Colonic mucosa (tissue), 4 donors: ENCODE data around the gene MEIKIN. TPM values are rescaled to one million over a fixed set of nuclear protein-coding genes. Genes with fewer than 3 reads are reported as not detected.

ENCODE experiments used
- DNase-seq: peaks from one replicate; pipeline ENCODE4 v3.0.0-alpha.2; 2020
- H3K27ac ChIP-seq: fragments of 200-600 bp; one replicate; pipeline ENCODE4 v1.8.0; 2021
- H3K27me3 ChIP-seq: fragments of 200-600 bp; one replicate; pipeline ENCODE4 v1.8.0; 2021
- H3K36me3 ChIP-seq: fragments of 200-600 bp; one replicate; pipeline ENCODE4 v1.8.0; 2021
- H3K4me1 ChIP-seq: fragments of 200-600 bp; one replicate; pipeline ENCODE4 v1.8.0; 2021; ENCODE audit warnings: mild to moderate bottlenecking
- H3K4me3 ChIP-seq: fragments of 200-600 bp; one replicate; pipeline ENCODE4 v1.8.0; 2021
- H3K9ac ChIP-seq, 2 donors: one replicate each; pipeline ENCODE4 v1.7.0; 2013; ENCODE audit warnings: control low read depth in 2 of 2, low read depth in 2 of 2, low read length in 2 of 2
- H3K9me3 ChIP-seq: fragments of 200-600 bp; one replicate; pipeline ENCODE4 v1.8.0; 2021
- intact Hi-C: fragments of 100-400 bp; cut with DNase I; formaldehyde crosslinking; loops from one replicate; pipeline ENCODE4 v1.14.1; 2022
- total RNA-seq, 2 donors: library from RNA; stranded (reverse); fragmentation: NEBNext Ultra II Directional in 1 of 2; extraction: Animal tissue kit (Norgen Biotek cat#: 25700) in 1 of 2; gene quantifications; one replicate each; pipeline ENCODE4 v1.2.1, GENCODE V29; 2021
- TF ChIP-seq, protein P1 (sequence below): fragments of 200-600 bp; IDR thresholded peaks from one replicate; pipeline ENCODE4 v1.8.0; 2022; ENCODE audit warnings: antibody characterized with exemption, mild to moderate bottlenecking
- donor health status: healthy.
- donor health status: DM: no; HTN: no; CAD: no.
- donor health status: DM: no; HTN: no; CAD: no.

The MEIKIN gene, protein sequence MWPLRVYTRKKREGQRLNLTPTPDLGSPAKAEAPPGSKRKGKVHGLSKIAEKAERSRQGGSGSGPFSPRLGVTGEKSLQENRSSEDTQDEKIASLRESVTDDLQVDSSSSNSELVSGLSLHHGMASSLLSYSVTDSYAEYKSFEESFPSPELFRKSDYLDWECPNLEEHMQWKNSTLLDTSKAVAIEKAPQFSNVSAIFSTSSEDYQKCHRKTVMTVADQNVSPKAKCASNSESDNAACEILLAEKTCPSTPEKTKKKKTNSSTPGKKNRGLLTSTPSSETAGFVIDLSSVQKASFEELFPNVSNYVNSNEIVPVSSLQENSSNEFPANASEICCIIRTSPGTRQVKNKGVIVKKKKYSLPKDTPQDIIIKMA
- total RNA-seq: not detected

DNA sequence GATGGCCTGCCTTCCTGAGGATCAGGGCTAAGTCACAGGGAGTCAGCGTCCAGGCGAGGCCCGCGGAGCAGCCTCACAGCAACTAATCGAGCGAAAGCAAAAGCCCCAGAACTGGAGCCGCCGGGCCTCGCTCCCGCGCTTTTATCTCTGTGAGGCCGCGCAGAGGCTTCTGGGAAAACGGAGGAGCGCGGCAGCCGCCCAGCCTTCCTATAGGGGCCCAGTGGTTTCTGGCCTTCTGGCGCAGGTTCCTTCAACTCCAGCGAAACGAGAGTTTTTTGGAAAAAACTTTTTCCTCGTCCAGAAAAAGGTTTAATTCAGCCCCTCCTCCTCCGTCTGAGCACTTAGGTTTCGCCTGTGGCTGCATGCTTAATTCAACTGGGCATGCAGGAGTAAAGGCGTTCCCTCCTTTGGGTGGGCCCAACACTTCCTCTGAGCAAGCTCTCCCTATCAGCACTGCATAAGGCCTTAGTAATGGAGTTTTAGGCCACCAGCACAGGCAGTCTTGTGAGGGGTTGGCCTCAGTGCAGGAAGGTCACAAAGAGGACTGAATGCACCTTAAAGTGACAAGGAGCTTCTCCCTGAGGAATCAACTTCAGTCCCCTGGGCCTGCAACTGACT, at the start of gene MEIKIN:
Gene MEIKIN (minus strand): TSS at position 113 of the 618 bp plus-strand sequence. CDS start 158 bp downstream, outside the sequence.
- H3K4me3 ChIP-seq: no peak within 1 kb of the TSS
- H3K27ac ChIP-seq: no peak within 1 kb of the TSS
- H3K9me3 ChIP-seq: no peaks in the 10 kb centered on the region
- H3K4me1 ChIP-seq: no peaks in the 10 kb centered on the region
- no peaks in the 10 kb centered on the region for H3K36me3 ChIP-seq
- H3K9ac ChIP-seq: no peak within 1 kb of the TSS
- DNase-seq: no peak
- intact Hi-C loops: no loop called here
- TF ChIP-seq, protein P1, sequence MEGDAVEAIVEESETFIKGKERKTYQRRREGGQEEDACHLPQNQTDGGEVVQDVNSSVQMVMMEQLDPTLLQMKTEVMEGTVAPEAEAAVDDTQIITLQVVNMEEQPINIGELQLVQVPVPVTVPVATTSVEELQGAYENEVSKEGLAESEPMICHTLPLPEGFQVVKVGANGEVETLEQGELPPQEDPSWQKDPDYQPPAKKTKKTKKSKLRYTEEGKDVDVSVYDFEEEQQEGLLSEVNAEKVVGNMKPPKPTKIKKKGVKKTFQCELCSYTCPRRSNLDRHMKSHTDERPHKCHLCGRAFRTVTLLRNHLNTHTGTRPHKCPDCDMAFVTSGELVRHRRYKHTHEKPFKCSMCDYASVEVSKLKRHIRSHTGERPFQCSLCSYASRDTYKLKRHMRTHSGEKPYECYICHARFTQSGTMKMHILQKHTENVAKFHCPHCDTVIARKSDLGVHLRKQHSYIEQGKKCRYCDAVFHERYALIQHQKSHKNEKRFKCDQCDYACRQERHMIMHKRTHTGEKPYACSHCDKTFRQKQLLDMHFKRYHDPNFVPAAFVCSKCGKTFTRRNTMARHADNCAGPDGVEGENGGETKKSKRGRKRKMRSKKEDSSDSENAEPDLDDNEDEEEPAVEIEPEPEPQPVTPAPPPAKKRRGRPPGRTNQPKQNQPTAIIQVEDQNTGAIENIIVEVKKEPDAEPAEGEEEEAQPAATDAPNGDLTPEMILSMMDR: no peak
- no peaks in the 10 kb centered on the region for H3K27me3 ChIP-seq

DNA sequence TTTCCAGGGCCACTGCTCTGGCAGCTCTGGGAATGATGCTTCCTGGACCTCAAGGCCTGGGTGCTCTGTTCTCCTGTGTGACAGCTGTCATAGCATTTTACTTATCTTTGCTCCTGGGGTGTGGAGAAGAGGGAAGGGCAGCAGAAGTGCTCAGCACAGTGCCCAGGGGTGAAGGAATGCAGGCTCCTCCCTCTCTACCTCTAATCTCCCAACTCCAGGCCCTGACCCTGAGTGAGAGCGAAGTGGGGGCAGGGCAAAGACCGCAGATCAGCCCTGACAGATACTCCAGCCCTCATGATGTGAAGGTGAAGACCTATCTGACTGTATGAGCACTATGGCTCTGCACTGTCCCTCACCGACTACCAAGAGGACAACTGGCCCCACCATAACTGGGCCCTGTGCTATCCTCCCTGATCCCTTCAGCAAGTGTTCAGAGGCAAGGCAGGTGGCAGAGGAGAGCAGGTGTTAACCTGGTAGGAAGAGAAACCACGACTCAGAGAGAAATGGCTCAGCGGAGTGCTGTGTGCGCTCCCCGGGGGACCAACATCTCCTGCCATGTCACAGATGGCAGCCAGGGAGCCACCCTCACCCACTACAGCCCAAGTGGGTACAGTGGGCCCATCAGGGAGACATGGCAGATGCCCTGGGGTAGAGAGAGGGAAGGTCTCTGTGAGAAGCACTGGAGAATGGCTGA, 49.2 kb upstream of the MEIKIN start:
- TF ChIP-seq, protein P1: no peak

DNA sequence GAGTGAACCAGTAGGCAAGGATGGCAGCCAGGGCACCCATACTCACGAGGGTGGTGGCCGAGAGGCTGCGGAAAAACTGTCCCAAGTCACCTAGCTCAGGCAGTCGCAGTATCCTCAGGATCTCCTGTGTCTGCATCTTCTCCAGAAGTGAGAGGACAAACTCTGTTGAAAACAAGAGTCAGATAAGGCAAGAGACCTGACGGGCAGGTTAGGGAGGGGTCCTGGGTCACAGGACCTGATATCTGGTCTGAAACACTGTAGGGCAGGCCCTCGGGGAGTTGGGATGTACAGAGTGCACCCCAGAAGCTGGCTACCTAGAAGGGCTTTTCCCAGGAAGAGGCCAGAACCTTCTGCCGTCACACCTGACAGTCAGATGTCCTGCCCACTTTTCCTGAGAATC, 48.6 kb upstream of the MEIKIN start:
- Histone ChIP-seq H3K4me3 (no peak overlapping the region), H3K27ac (no peak overlapping the region), H3K27me3 (no peaks in the 10 kb centered on the region), H3K9ac (no peak overlapping the region), H3K9me3 (no peaks in the 10 kb centered on the region), H3K4me1 (no peaks in the 10 kb centered on the region), H3K36me3 (no peaks in the 10 kb centered on the region)
- intact Hi-C loops: no loop called here
- TF ChIP-seq, protein P1: no peak
- no peak for DNase-seq

More for the DNA sequence above, 49.2 kb upstream of the MEIKIN start:
- intact Hi-C loops: no loop called here
- Histone ChIP-seq H3K36me3 (no peaks in the 10 kb centered on the region), H3K27ac (no peak overlapping the region), H3K4me1 (no peaks in the 10 kb centered on the region), H3K4me3 (no peak overlapping the region), H3K9me3 (no peaks in the 10 kb centered on the region), H3K27me3 (no peaks in the 10 kb centered on the region), H3K9ac (no peak overlapping the region)
- no peak for DNase-seq

DNA sequence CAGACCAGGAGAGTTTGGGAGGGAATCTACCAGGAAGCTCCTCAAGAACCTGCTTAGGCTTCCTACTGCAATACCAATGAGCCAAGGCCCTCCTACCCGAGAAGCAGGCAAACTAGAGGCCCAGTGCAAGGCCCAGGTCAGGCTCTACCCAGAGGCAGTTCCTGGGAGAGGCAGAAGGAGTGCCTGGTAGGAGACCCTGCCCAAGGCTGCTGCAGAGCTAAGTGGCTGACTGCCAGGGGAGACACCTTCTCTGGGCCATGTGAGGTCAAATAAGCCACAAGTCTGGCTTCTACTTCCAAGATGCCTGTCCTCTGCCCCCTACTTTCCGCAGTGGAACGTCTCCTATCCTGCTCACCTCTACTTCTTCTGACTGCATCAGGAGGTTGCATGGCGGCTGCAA, 48.2 kb upstream of the MEIKIN start:
- intact Hi-C loops: no loop called here
- no peaks in the 10 kb centered on the region for H3K9me3 ChIP-seq
- no peak for DNase-seq

DNA sequence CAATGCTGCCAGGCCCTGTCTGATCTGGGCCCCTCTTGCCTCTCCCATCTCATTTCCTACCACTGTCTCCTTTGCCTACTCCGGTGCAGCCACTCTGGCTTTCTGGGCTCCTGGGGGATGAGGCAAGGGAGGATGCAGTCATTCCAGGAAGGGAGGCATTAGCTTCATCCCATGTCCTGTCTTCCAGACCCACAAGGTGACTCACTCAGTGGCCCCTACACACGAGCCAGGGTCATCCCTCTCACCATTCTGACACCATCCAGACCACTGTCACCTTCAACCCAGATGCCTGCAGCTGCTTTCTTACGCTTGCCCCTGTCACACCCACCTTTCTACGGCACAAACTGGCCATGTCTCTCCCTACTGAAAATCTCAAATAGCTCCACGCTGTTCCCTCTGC, 46.9 kb upstream of the MEIKIN start:
- Histone ChIP-seq H3K27ac (no peak overlapping the region), H3K9me3 (no peaks in the 10 kb centered on the region), H3K36me3 (no peaks in the 10 kb centered on the region), H3K4me3 (no peak overlapping the region), H3K4me1 (no peaks in the 10 kb centered on the region), H3K9ac (no peak overlapping the region), H3K27me3 (no peaks in the 10 kb centered on the region)
- intact Hi-C loops: no loop called here
- DNase-seq: no peak
- TF ChIP-seq, protein P1: no peak

More for the DNA sequence above, 48.2 kb upstream of the MEIKIN start:
- H3K4me1 ChIP-seq: no peaks in the 10 kb centered on the region
- TF ChIP-seq, protein P1: no peak
- no peak overlapping the region for H3K9ac ChIP-seq
- no peaks in the 10 kb centered on the region for H3K27me3 ChIP-seq
- H3K27ac ChIP-seq: no peak overlapping the region
- no peaks in the 10 kb centered on the region for H3K36me3 ChIP-seq
- no peak overlapping the region for H3K4me3 ChIP-seq
